OCI-LY1 (cell line): ENCODE data around the gene AIFM2.

Source experiments
- CTCF ChIP-seq: fragments of 200-600 bp; sonication (generic), shearing (Covaris generic); IDR thresholded peaks from 2 replicates; pipeline ENCODE4 v1.5.1; 2017; ENCODE audit warnings: mild to moderate bottlenecking, antibody characterized with exemption, low read length, moderate library complexity, mixed read lengths
- EZH2 ChIP-seq: fragments of 200-600 bp; sonication (generic), shearing (Covaris generic); IDR thresholded peaks from 2 replicates; pipeline ENCODE4 v1.8.0; 2017; ENCODE audit warnings: borderline replicate concordance, mixed run types, mild to moderate bottlenecking, antibody characterized with exemption, low read length, moderate library complexity, mixed read lengths

GRCh38 chr10:70124918-70125317, 7.7 kb downstream of the AIFM2 start:
- TF ChIP-seq CTCF: no peak
- TF ChIP-seq EZH2: no peak
